Measurements from ENCODE around the gene NOG.

The NOG gene

DNA sequence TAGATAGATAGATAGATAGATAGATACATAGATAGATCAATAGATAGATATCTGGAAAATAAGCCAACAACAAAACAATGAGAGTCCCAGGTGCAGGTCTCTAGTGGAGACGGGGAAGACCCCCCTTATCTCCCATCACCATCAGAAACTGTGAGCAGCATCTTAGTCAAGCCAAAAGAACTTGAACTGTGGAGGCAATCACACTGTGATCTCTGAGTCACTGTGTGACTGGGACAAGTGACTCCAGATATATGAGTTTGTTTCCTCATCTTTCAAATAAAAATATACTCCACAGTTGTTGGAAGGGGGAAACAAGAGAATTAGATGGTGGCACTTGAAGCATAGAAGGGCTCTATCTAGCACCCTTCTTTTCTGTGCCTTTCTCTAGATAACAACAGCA, 42.1 kb downstream of the NOG start:
- no peak for FAIRE-seq
- TF ChIP-seq POLR2A (IDR thresholded peaks at IDR 0.05; ENCODE audit: low read depth, low read length): no peak
- no peak for DNase-seq (ENCODE audit: insufficient read length, low spot score)

DNA sequence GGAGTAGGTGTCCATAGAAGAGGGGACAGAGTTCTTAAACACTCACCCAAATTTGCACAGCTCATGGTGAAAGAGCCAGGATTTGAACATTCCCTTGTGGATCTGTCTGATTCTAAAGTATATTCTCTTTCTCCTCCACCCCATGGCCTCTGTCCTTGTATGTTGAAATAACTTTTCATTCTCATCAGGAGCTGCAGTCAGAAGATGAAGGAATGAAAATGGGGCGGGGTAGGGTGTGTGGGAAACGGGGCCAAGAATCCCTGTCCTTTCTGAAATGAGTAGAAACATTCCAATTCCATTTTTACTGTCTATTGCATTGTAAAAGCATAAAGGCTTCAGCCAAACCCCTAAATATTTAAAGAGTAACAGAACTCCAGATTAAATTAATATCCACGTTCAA, 42.8 kb downstream of the NOG start:
- no peak for TF ChIP-seq POLR2A (IDR thresholded peaks at IDR 0.05; ENCODE audit: low read depth, low read length)
- no peak for DNase-seq (ENCODE audit: insufficient read length, low spot score)

GRCh38 chr17:56637254-56637653, 43.8 kb downstream of the NOG start:
- no peak for TF ChIP-seq POLR2A (IDR thresholded peaks at IDR 0.05; ENCODE audit: low read depth, low read length)
- FAIRE-seq: no peak
- no peak for DNase-seq (ENCODE audit: insufficient read length, low spot score)

More for the DNA sequence above, 42.8 kb downstream of the NOG start:
- FAIRE-seq: no peak

DNA sequence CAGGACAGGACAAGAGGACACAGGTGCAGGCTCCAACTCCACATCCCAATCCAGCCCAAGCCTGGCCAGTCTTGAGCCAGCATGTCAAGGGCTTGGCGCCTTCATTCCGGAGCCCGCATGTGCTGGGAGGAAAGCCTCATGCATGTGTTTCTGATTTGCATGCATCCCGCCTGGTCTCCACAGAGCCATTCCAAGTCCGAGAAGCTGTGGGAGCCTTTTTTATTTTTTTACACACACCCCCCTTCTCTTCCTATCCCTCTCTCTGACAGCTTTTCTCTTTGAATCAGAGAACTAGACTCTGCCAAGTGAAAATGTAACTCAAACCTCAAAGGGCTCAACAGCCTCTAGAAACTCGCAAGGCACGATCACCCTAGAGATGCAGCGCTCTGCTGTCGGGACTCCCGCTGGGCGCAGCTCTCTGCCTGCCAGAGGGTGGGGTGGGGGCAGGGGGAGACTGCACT, 45.1 kb downstream of the NOG start:
- TF ChIP-seq POLR2A (IDR thresholded peaks at IDR 0.05; ENCODE audit: low read depth, low read length): no peak
- DNase-seq (ENCODE audit: insufficient read length, low spot score) (no peak), FAIRE-seq (no peak)

- no peak for TF ChIP-seq POLR2A (IDR thresholded peaks at IDR 0.05; ENCODE audit: low read depth, low read length)
- no peak for DNase-seq (ENCODE audit: insufficient read length, low spot score)
- FAIRE-seq: no peak
Observed at GRCh38 chr17:56639517-56639916, 46.0 kb downstream of the NOG start.

GRCh38 chr17:56640116-56640515, 46.6 kb downstream of the NOG start:
- TF ChIP-seq POLR2A (IDR thresholded peaks at IDR 0.05; ENCODE audit: low read depth, low read length): no peak
- no peak for FAIRE-seq
- no peak for DNase-seq (ENCODE audit: insufficient read length, low spot score)

GRCh38 chr17:56641373-56641772, 47.9 kb downstream of the NOG start:
- FAIRE-seq: no peak
- DNase-seq (ENCODE audit: insufficient read length, low spot score): no peak
- TF ChIP-seq POLR2A (IDR thresholded peaks at IDR 0.05; ENCODE audit: low read depth, low read length): no peak

GRCh38 chr17:56641894-56642293, 48.4 kb downstream of the NOG start:
- TF ChIP-seq POLR2A (IDR thresholded peaks at IDR 0.05; ENCODE audit: low read depth, low read length): no peak
- DNase-seq (ENCODE audit: insufficient read length, low spot score) (no peak), FAIRE-seq (no peak)

- no peak for TF ChIP-seq POLR2A (IDR thresholded peaks at IDR 0.05; ENCODE audit: low read depth, low read length)
- FAIRE-seq (no peak), DNase-seq (ENCODE audit: insufficient read length, low spot score) (no peak)
Observed at GRCh38 chr17:56642424-56642823, 48.9 kb downstream of the NOG start.
